ENCODE measurements around the gene RTN4RL2.

DNA sequence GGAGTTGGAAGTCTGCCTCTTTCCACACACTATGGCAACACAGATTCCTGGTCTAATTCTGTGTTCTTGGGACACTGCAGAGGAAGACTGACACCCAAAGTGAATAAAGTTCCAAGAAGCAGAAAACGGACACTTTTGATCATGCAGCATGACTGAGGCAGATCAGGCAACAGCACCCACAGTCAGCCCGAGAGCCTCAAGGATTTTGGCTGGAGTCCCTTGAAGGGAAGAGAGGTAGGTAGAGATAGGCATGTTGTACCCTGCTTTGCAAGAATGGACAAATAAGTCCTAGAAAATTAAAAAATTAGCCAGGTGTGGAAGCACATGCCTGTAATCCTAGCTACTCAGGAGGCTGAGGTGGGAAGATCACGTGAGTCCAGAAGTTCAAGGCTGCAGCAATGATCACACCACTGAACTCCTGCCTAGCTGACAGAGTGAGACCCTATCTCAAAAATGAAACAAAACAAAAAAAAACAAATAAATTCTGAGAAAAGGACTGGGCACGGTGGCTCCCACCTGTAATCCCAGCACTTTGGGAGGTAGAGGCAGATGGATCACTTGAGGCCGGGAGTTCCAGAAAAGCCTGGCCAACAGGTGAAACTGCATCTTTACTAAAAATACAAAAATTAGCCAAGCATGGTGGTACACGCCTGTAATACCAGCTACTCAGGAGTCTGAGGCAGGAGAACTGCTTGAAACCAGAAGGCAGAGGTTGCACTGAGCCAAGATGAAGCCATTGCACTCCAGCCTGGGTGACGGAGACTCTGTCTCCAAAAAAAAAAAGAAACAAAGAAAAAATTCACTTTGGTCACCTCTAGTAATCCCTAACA lies 48.2 kb downstream of the RTN4RL2 start:
- no peak for TF ChIP-seq POLR2A (IDR thresholded peaks at IDR 0.05; ENCODE audit: low read length)
- TF ChIP-seq GATA1 (IDR thresholded peaks at IDR 0.05; ENCODE audit: low read depth, low read length): no peak
